DND-41 (cell line): ENCODE measurements around the gene ABCA7.

Source experiments
- ATAC-seq: fragments of 200-7000 bp; cut with Tn5 transposase; 3 replicates; pipeline ENCODE4 v1.9.1; 2021; ENCODE audit warnings: low read depth; ENCODE audit not compliant: insufficient read depth
- DNase-seq: peaks from one replicate; pipeline ENCODE4 v3.0.0-alpha.2; 2020
- H2AFZ ChIP-seq: 2 replicates; pipeline ENCODE4 v1.6.0; 2012; ENCODE audit warnings: low read depth, low read length
- H3K27ac ChIP-seq: 2 replicates; pipeline ENCODE4 v1.5.1; 2012; ENCODE audit warnings: low read length, inconsistent platforms
- H3K27me3 ChIP-seq: fragments of 200-600 bp; sonication (generic); 2 replicates; pipeline ENCODE4 v1.6.0; 2012; ENCODE audit warnings: low read length, mild to moderate bottlenecking, inconsistent platforms; ENCODE audit not compliant: insufficient read depth, poor library complexity
- H3K36me3 ChIP-seq: 2 replicates; pipeline ENCODE4 v1.5.1; 2012; ENCODE audit warnings: low read length, inconsistent platforms; ENCODE audit not compliant: insufficient read depth
- H3K4me1 ChIP-seq: 2 replicates; pipeline ENCODE4 v1.5.1; 2012; ENCODE audit warnings: mild to moderate bottlenecking, low read length; ENCODE audit not compliant: insufficient read depth
- H3K4me2 ChIP-seq: 2 replicates; pipeline ENCODE4 v1.6.0; 2012; ENCODE audit warnings: mild to moderate bottlenecking, moderate library complexity, low read length, inconsistent platforms; ENCODE audit not compliant: insufficient read depth
- H3K4me3 ChIP-seq, 2 experiments: fragments of 200-600 bp in 1 of 2; shearing (Covaris generic) in 1 of 2; 2 replicates each; pipeline ENCODE4 v1.5.1; 2012 to 2016; ENCODE audit warnings: inconsistent platforms in 2 of 2, low read length in 2 of 2, mild to moderate bottlenecking in 2 of 2, low read depth in 1 of 2, moderate library complexity in 1 of 2
- H3K79me2 ChIP-seq: 2 replicates; pipeline ENCODE4 v1.6.0; 2012; ENCODE audit warnings: low read length, inconsistent platforms; ENCODE audit not compliant: insufficient read depth
- H3K9ac ChIP-seq: 2 replicates; pipeline ENCODE4 v1.6.0; 2012; ENCODE audit warnings: low read depth, mild to moderate bottlenecking, inconsistent platforms, low read length, moderate library complexity
- H3K9me3 ChIP-seq: 2 replicates; pipeline ENCODE4 v1.5.1; 2012; ENCODE audit warnings: low read length, moderate library complexity, mild to moderate bottlenecking, inconsistent platforms; ENCODE audit not compliant: insufficient read depth, severe bottlenecking
- H4K20me1 ChIP-seq: 2 replicates; pipeline ENCODE4 v1.6.0; 2012; ENCODE audit warnings: low read length; ENCODE audit not compliant: insufficient read depth
- EZH2 ChIP-seq: IDR thresholded peaks from 3 replicates; pipeline ENCODE4 v1.6.1; 2012; ENCODE audit warnings: borderline replicate concordance, low read depth, mild to moderate bottlenecking, moderate library complexity, low read length, inconsistent platforms; ENCODE audit not compliant: severe bottlenecking
- TF ChIP-seq, protein P1 (sequence below): IDR thresholded peaks from 2 replicates; pipeline ENCODE4 v1.5.1; 2012; ENCODE audit warnings: borderline replicate concordance, low read length, moderate library complexity, mild to moderate bottlenecking; ENCODE audit not compliant: poor library complexity, severe bottlenecking; ENCODE audit errors: extremely low read depth

ABCA7 gene

GRCh38 chr19:1025960-1026782 is 13.7 kb upstream of the ABCA7 start, which contains the start of gene CNN2:
Gene CNN2 (plus strand): TSS chr19:1026608. CDS start chr19:1026662, 54 bp downstream.
- H3K4me1 ChIP-seq = peaks cover 42% of the 10 kb centered on the region
- H3K4me3 ChIP-seq = peak within 1 kb of the TSS in 1 of 2 experiments; percentile 43; a peak in 2 of 4 replicates
- H3K9me3 ChIP-seq = no peaks in the 10 kb centered on the region
- TF ChIP-seq, protein P1, sequence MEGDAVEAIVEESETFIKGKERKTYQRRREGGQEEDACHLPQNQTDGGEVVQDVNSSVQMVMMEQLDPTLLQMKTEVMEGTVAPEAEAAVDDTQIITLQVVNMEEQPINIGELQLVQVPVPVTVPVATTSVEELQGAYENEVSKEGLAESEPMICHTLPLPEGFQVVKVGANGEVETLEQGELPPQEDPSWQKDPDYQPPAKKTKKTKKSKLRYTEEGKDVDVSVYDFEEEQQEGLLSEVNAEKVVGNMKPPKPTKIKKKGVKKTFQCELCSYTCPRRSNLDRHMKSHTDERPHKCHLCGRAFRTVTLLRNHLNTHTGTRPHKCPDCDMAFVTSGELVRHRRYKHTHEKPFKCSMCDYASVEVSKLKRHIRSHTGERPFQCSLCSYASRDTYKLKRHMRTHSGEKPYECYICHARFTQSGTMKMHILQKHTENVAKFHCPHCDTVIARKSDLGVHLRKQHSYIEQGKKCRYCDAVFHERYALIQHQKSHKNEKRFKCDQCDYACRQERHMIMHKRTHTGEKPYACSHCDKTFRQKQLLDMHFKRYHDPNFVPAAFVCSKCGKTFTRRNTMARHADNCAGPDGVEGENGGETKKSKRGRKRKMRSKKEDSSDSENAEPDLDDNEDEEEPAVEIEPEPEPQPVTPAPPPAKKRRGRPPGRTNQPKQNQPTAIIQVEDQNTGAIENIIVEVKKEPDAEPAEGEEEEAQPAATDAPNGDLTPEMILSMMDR = no peak
- no peak for TF ChIP-seq EZH2
- peak within 1 kb of the TSS; percentile 73 for H3K4me2 ChIP-seq
- no peak within 1 kb of the TSS; the same call in 1 of the 2 replicates for H2AFZ ChIP-seq
- ATAC-seq (peak; percentile 57), DNase-seq (peak; percentile 45)
- no peaks in the 10 kb centered on the region for H3K36me3 ChIP-seq
- H3K27me3 ChIP-seq = peaks cover 25% of the 10 kb centered on the region
- no peak within 1 kb of the TSS for H3K27ac ChIP-seq
- no peaks in the 10 kb centered on the region for H3K79me2 ChIP-seq
- H3K9ac ChIP-seq = peak within 1 kb of the TSS; percentile 34; the same call in 1 of the 2 replicates
- no peaks in the 10 kb centered on the region for H4K20me1 ChIP-seq

DNA sequence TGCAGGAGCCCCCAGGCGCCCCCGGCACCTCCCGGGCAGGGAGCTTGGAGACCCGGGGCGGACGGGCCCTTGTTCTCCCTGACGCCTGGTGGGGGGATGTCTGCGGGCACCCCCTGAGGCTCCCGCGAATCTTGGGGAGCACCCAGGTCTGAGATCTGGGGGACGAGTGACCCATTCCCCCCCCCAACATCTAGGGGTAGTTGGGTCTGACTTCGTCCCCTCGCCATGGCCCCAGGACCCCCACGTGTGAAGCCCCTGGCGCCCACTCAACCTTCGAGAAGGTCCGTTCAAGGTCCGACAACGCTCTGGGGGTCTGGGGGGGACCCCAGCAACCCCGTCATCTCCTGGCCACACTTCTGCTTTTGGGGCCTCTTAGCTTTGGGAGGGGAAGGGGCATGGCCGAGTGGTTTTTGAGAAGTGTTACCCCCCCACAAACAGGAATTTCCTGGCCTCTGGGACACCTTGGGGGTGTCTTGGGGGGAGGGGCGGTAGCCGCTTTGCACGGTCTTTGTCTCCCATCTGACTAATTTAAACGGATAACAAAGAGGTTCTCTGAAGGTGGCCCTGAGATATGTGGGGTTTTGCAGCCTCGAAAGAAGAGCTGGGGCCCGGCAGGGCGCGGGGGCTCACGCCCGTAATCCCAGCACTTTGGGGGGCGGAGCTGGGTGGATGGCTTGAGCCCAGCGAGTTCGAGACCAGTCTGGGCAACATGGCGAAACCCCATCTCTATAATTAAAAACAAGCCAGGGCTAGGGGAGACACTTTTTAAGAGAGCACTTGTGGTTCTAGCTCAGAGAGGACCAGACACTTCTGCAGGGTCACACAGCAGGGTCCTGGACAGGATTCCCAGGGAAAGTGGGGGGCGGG is 12.9 kb upstream of the ABCA7 start:
- no peak for DNase-seq
- H2AFZ ChIP-seq = no peak overlapping the region

GRCh38 chr19:1027650-1028061 is 12.3 kb upstream of the ABCA7 start:
- DNase-seq (no peak), ATAC-seq (peak; percentile 16)
- H3K27me3 ChIP-seq = peaks cover 25% of the 10 kb centered on the region
- H3K9ac ChIP-seq = no peak overlapping the region; the same call in 1 of the 2 replicates
- no peaks in the 10 kb centered on the region for H4K20me1 ChIP-seq
- no peaks in the 10 kb centered on the region for H3K79me2 ChIP-seq
- TF ChIP-seq EZH2 = no peak
- TF ChIP-seq, protein P1 = no peak
- H3K4me1 ChIP-seq = peaks cover 36% of the 10 kb centered on the region
- H3K27ac ChIP-seq = no peak overlapping the region
- H2AFZ ChIP-seq = no peak overlapping the region
- peak overlapping the region; percentile 73; the same call in 1 of the 2 replicates for H3K4me2 ChIP-seq
- no peaks in the 10 kb centered on the region for H3K36me3 ChIP-seq
- no peaks in the 10 kb centered on the region for H3K9me3 ChIP-seq
- peak overlapping the region in 1 of 2 experiments; percentile 43; a peak in 1 of 4 replicates for H3K4me3 ChIP-seq

More for the DNA sequence above, 12.9 kb upstream of the ABCA7 start:
- ATAC-seq = no peak
- Histone ChIP-seq H4K20me1 (no peaks in the 10 kb centered on the region), H3K36me3 (no peaks in the 10 kb centered on the region), H3K9ac (peak overlapping the region; percentile 34; the same call in 1 of the 2 replicates), H3K4me2 (peak overlapping the region; percentile 73), H3K27me3 (peaks cover 25% of the 10 kb centered on the region), H3K4me3 (peak overlapping the region in 1 of 2 experiments; percentile 43; a peak in 2 of 4 replicates), H3K27ac (no peak overlapping the region), H3K79me2 (no peaks in the 10 kb centered on the region), H3K9me3 (no peaks in the 10 kb centered on the region), H3K4me1 (peaks cover 36% of the 10 kb centered on the region)
- no peak for TF ChIP-seq EZH2
- TF ChIP-seq, protein P1 = no peak
